Measurements from ENCODE around the gene MAP9.
"Not testable (repeated sequence)": the region's sequence is repeated elsewhere in the genome, so short reads cannot be mapped to it uniquely, and the experiment has no call there.

The MAP9 gene

GRCh38 chr4:155319516-155319915 is 57.2 kb downstream of the MAP9 start:
- Histone ChIP-seq H3K4me1 (ENCODE audit: control insufficient read depth, insufficient read depth, low read length, poor library complexity, severe bottlenecking) (no peaks in the 10 kb centered on the region), H3K4me3 (ENCODE audit: insufficient read depth, low read depth, low read length, poor library complexity, severe bottlenecking) (no peak overlapping the region), H3K9me3 (ENCODE audit: control insufficient read depth, low read length) (no peaks in the 10 kb centered on the region), H3K27ac (ENCODE audit: insufficient read depth, low read length, poor library complexity, severe bottlenecking) (no peak overlapping the region), H3K36me3 (ENCODE audit: control insufficient read depth, insufficient read depth, low read length) (no peaks in the 10 kb centered on the region), H3K27me3 (replicated peaks; ENCODE audit: control insufficient read depth, insufficient read depth, low read length, poor library complexity, severe bottlenecking) (no peaks in the 10 kb centered on the region)
- no peak for DNase-seq

- not testable (repeated sequence) for H3K36me3 ChIP-seq (ENCODE audit: control insufficient read depth, insufficient read depth, low read length); H3K27me3 ChIP-seq (replicated peaks; ENCODE audit: control insufficient read depth, insufficient read depth, low read length, poor library complexity, severe bottlenecking); H3K4me1 ChIP-seq (ENCODE audit: control insufficient read depth, insufficient read depth, low read length, poor library complexity, severe bottlenecking); H3K9me3 ChIP-seq (ENCODE audit: control insufficient read depth, low read length); H3K4me3 ChIP-seq (ENCODE audit: insufficient read depth, low read depth, low read length, poor library complexity, severe bottlenecking); H3K27ac ChIP-seq (ENCODE audit: insufficient read depth, low read length, poor library complexity, severe bottlenecking); DNase-seq
Observed at GRCh38 chr4:155312027-155312426, 64.7 kb downstream of the MAP9 start.

GRCh38 chr4:155307731-155308277 is 69.0 kb downstream of the MAP9 start:
- Histone ChIP-seq H3K9me3 (ENCODE audit: control insufficient read depth, low read length) (no peaks in the 10 kb centered on the region), H3K27ac (ENCODE audit: insufficient read depth, low read length, poor library complexity, severe bottlenecking) (no peak overlapping the region), H3K4me3 (ENCODE audit: insufficient read depth, low read depth, low read length, poor library complexity, severe bottlenecking) (no peak overlapping the region), H3K4me1 (ENCODE audit: control insufficient read depth, insufficient read depth, low read length, poor library complexity, severe bottlenecking) (no peaks in the 10 kb centered on the region), H3K27me3 (replicated peaks; ENCODE audit: control insufficient read depth, insufficient read depth, low read length, poor library complexity, severe bottlenecking) (no peaks in the 10 kb centered on the region), H3K36me3 (ENCODE audit: control insufficient read depth, insufficient read depth, low read length) (no peaks in the 10 kb centered on the region)
- DNase-seq: no peak

GRCh38 chr4:155305619-155306018 is 71.1 kb downstream of the MAP9 start:
- DNase-seq: no peak
- no peaks in the 10 kb centered on the region for H3K36me3 ChIP-seq (ENCODE audit: control insufficient read depth, insufficient read depth, low read length)
- H3K4me3 ChIP-seq (ENCODE audit: insufficient read depth, low read depth, low read length, poor library complexity, severe bottlenecking): no peak overlapping the region
- H3K4me1 ChIP-seq (ENCODE audit: control insufficient read depth, insufficient read depth, low read length, poor library complexity, severe bottlenecking): no peaks in the 10 kb centered on the region
- H3K27me3 ChIP-seq (replicated peaks; ENCODE audit: control insufficient read depth, insufficient read depth, low read length, poor library complexity, severe bottlenecking): no peaks in the 10 kb centered on the region
- H3K9me3 ChIP-seq (ENCODE audit: control insufficient read depth, low read length): no peaks in the 10 kb centered on the region
- no peak overlapping the region for H3K27ac ChIP-seq (ENCODE audit: insufficient read depth, low read length, poor library complexity, severe bottlenecking)

- Histone ChIP-seq H3K36me3 (ENCODE audit: control insufficient read depth, insufficient read depth, low read length) (no peaks in the 10 kb centered on the region), H3K27me3 (replicated peaks; ENCODE audit: control insufficient read depth, insufficient read depth, low read length, poor library complexity, severe bottlenecking) (no peaks in the 10 kb centered on the region), H3K4me3 (ENCODE audit: insufficient read depth, low read depth, low read length, poor library complexity, severe bottlenecking) (no peak overlapping the region), H3K27ac (ENCODE audit: insufficient read depth, low read length, poor library complexity, severe bottlenecking) (no peak overlapping the region), H3K4me1 (ENCODE audit: control insufficient read depth, insufficient read depth, low read length, poor library complexity, severe bottlenecking) (no peaks in the 10 kb centered on the region), H3K9me3 (ENCODE audit: control insufficient read depth, low read length) (no peaks in the 10 kb centered on the region)
- DNase-seq: no peak
Observed at GRCh38 chr4:155304375-155304774, 72.4 kb downstream of the MAP9 start.

GRCh38 chr4:155299103-155299502 is 77.7 kb downstream of the MAP9 start:
- Histone ChIP-seq H3K36me3 (ENCODE audit: control insufficient read depth, insufficient read depth, low read length) (no peaks in the 10 kb centered on the region), H3K27me3 (replicated peaks; ENCODE audit: control insufficient read depth, insufficient read depth, low read length, poor library complexity, severe bottlenecking) (no peaks in the 10 kb centered on the region), H3K9me3 (ENCODE audit: control insufficient read depth, low read length) (no peaks in the 10 kb centered on the region), H3K27ac (ENCODE audit: insufficient read depth, low read length, poor library complexity, severe bottlenecking) (no peak overlapping the region), H3K4me1 (ENCODE audit: control insufficient read depth, insufficient read depth, low read length, poor library complexity, severe bottlenecking) (no peaks in the 10 kb centered on the region), H3K4me3 (ENCODE audit: insufficient read depth, low read depth, low read length, poor library complexity, severe bottlenecking) (no peak overlapping the region)
- DNase-seq: no peak
